Mucosa of stomach (tissue), 1 donor: Measurements from ENCODE around the gene ENPP4.
"Not testable (repeated sequence)": the region's sequence is repeated elsewhere in the genome, so short reads cannot be mapped to it uniquely, and the experiment has no call there.

Experiments
- H3K27me3 ChIP-seq: one replicate; pipeline ENCODE4 v1.7.0; 2013; ENCODE audit warnings: mild to moderate bottlenecking, low read length; ENCODE audit not compliant: control insufficient read depth, insufficient read depth
- H3K36me3 ChIP-seq: one replicate; pipeline ENCODE4 v1.7.0; 2013; ENCODE audit warnings: low read length; ENCODE audit not compliant: control insufficient read depth, insufficient read depth
- H3K4me1 ChIP-seq: one replicate; pipeline ENCODE4 v1.7.0; 2013; ENCODE audit warnings: mild to moderate bottlenecking, low read length; ENCODE audit not compliant: control insufficient read depth, insufficient read depth
- H3K4me3 ChIP-seq: one replicate; pipeline ENCODE4 v1.7.0; 2013; ENCODE audit warnings: low read length
- H3K9ac ChIP-seq: one replicate; pipeline ENCODE4 v1.7.0; 2013; ENCODE audit warnings: mild to moderate bottlenecking, low read length, moderate library complexity
- H3K9me3 ChIP-seq: one replicate; pipeline ENCODE4 v1.7.0; 2013; ENCODE audit warnings: mild to moderate bottlenecking, low read length, moderate library complexity; ENCODE audit not compliant: control insufficient read depth
- donor health status: Pancreatic carcinoma.

ENPP4 gene

GRCh38 chr6:46104209-46104608 lies 25.6 kb upstream of the ENPP4 start:
- Histone ChIP-seq H3K27me3 (no peaks in the 10 kb centered on the region), H3K9me3 (no peaks in the 10 kb centered on the region), H3K4me3 (no peak overlapping the region), H3K4me1 (no peaks in the 10 kb centered on the region), H3K9ac (no peak overlapping the region), H3K36me3 (no peaks in the 10 kb centered on the region)

DNA sequence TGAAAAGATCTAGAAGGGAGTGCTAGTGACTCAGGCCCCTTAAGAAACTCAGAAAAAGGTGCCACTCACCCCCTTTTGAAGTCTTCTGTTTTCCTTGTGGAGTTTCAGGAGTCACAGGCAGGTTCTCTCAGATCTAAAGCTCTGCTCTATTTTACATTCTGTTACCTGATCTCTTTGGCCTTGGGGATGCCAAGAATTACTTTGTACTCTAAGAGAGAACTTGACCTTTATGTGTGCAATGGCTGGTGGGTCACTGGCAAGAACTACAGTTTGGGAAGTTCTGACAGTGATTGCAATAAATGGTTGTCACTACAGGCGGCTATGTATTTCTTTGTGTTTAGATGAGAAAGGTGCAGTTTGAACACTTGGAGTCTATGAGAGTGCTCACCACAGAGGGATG lies 24.2 kb upstream of the ENPP4 start:
- Histone ChIP-seq H3K9ac (no peak overlapping the region), H3K36me3 (no peaks in the 10 kb centered on the region), H3K9me3 (no peaks in the 10 kb centered on the region), H3K27me3 (no peaks in the 10 kb centered on the region), H3K4me1 (no peaks in the 10 kb centered on the region), H3K4me3 (no peak overlapping the region)

GRCh38 chr6:46113370-46113769 lies 16.4 kb upstream of the ENPP4 start:
- H3K4me3 ChIP-seq = no peak overlapping the region
- no peak overlapping the region for H3K9ac ChIP-seq
- no peaks in the 10 kb centered on the region for H3K36me3 ChIP-seq
- no peaks in the 10 kb centered on the region for H3K27me3 ChIP-seq
- peaks cover 8% of the 10 kb centered on the region for H3K4me1 ChIP-seq
- no peaks in the 10 kb centered on the region for H3K9me3 ChIP-seq

DNA sequence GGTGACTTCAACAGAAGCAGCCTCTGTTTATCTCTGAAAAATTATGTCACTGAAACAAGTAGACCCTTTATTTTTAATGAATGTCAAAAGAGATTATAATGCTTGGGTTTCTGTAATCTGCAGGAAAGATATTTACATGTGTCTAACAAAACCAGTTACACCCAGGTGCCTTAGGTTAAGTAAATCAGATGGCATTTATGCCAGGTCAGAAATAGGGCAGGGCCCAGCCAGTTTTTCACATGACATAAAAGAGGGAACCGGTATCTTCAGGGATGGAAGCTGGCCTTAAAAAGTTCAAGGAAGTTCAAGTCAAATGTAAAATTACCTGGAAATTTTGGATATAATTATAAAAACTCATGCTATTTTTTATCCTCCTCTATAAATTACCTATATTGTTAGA lies 14.2 kb upstream of the ENPP4 start:
- no peak overlapping the region for H3K4me3 ChIP-seq
- no peaks in the 10 kb centered on the region for H3K27me3 ChIP-seq
- no peaks in the 10 kb centered on the region for H3K36me3 ChIP-seq
- H3K4me1 ChIP-seq = peaks cover 8% of the 10 kb centered on the region
- no peak overlapping the region for H3K9ac ChIP-seq
- no peaks in the 10 kb centered on the region for H3K9me3 ChIP-seq

- no peaks in the 10 kb centered on the region for H3K27me3 ChIP-seq
- no peaks in the 10 kb centered on the region for H3K9me3 ChIP-seq
- peaks cover 8% of the 10 kb centered on the region for H3K4me1 ChIP-seq
- H3K9ac ChIP-seq = no peak overlapping the region
- H3K4me3 ChIP-seq = no peak overlapping the region
- no peaks in the 10 kb centered on the region for H3K36me3 ChIP-seq
Observed at GRCh38 chr6:46116289-46116688, 13.5 kb upstream of the ENPP4 start.

DNA sequence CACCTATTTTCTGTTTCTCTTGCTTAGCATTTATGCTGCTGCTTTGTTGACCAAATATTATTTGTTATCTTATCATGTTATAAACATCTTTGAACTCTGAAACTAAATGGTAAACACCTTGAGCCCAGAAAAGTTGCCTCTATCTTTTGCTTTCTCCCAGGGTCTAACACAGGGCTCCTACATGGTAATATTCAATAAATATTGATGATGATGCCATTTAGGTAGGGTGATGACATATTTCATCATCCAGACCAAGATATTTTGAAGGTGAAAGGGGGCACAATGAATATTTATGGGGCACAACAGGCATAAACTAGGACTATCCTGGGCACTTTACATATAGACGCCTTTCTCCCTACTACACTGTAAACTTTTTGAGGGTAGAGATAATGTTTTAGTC lies 11.6 kb upstream of the ENPP4 start:
- Histone ChIP-seq H3K9ac (no peak overlapping the region), H3K4me3 (no peak overlapping the region), H3K9me3 (no peaks in the 10 kb centered on the region), H3K36me3 (no peaks in the 10 kb centered on the region), H3K4me1 (peaks cover 5% of the 10 kb centered on the region), H3K27me3 (no peaks in the 10 kb centered on the region)

DNA sequence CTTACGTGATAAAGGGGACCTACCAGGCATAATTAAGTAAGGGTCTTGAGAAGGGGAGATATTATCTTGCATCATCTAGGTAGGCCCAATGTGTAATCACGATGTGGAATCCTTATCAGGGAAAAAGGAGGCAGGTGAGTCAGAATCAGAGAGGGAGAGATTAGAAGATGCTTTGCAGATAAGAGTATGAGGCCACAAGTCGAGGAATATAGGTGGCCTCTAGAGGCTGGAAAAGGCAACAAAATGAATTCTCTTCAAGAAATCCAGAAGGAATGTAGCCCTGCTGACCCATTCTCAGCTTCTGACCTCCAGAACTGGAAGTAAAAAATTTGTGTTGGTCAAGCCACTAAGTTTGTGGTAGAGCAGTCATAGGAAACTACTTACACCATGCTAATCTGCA lies 11.0 kb upstream of the ENPP4 start:
- no peak overlapping the region for H3K4me3 ChIP-seq
- H3K4me1 ChIP-seq = no peaks in the 10 kb centered on the region
- no peaks in the 10 kb centered on the region for H3K27me3 ChIP-seq
- no peak overlapping the region for H3K9ac ChIP-seq
- H3K36me3 ChIP-seq = no peaks in the 10 kb centered on the region
- no peaks in the 10 kb centered on the region for H3K9me3 ChIP-seq

- H3K36me3 ChIP-seq, H3K27me3 ChIP-seq, H3K4me1 ChIP-seq, H3K9me3 ChIP-seq, H3K4me3 ChIP-seq, H3K9ac ChIP-seq: not testable (repeated sequence)
Observed at GRCh38 chr6:46119679-46120078, 10.1 kb upstream of the ENPP4 start.

DNA sequence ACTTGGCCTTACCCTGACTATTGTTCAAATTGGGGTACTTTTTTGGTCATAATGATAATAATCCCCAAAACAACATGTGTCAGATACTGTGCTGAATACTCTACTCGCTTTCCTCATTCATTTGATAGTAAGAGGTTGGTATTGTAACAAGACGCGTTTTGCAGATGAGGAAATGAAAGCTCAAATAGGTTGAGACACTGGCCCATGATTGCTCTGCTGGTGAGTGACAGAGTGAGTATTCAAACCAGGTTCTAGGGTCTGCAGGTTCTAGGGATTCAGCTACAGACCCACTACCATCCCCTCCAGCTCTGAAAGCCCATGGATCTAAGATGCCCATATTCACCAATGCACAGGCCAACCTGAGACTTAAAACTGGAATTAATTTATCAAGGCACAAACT lies 1.3 kb upstream of the ENPP4 start:
- Histone ChIP-seq H3K9ac (no peak overlapping the region), H3K36me3 (no peaks in the 10 kb centered on the region), H3K4me3 (no peak overlapping the region), H3K9me3 (no peaks in the 10 kb centered on the region), H3K4me1 (no peaks in the 10 kb centered on the region), H3K27me3 (no peaks in the 10 kb centered on the region)

DNA sequence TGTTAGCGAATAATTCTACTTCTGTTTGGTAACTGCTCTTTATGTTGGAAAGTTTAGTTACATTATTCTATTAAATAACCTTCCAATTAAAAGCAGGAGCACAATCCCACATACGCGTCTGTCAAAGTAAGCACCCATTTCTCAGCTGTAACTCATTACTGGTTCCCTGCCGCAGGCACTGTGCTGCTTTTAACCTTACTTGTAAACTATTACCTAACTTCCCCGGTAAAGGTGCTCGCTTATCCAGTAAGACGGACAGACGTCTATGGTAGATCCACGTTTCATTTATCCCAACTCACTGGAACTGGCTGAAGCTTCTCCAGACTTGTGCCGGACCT lies 529 bp upstream of the ENPP4 start:
- Histone ChIP-seq H3K9me3 (no peaks in the 10 kb centered on the region), H3K4me1 (no peaks in the 10 kb centered on the region), H3K9ac (peak overlapping the region; percentile 98), H3K36me3 (no peaks in the 10 kb centered on the region), H3K4me3 (peak overlapping the region; percentile 87), H3K27me3 (no peaks in the 10 kb centered on the region)

- Histone ChIP-seq H3K9me3 (no peaks in the 10 kb centered on the region), H3K36me3 (no peaks in the 10 kb centered on the region), H3K4me1 (no peaks in the 10 kb centered on the region), H3K9ac (peak overlapping the region; percentile 98), H3K4me3 (peak overlapping the region; percentile 87), H3K27me3 (no peaks in the 10 kb centered on the region)
Observed at GRCh38 chr6:46130666-46131065, 877 bp downstream of the ENPP4 start.

DNA sequence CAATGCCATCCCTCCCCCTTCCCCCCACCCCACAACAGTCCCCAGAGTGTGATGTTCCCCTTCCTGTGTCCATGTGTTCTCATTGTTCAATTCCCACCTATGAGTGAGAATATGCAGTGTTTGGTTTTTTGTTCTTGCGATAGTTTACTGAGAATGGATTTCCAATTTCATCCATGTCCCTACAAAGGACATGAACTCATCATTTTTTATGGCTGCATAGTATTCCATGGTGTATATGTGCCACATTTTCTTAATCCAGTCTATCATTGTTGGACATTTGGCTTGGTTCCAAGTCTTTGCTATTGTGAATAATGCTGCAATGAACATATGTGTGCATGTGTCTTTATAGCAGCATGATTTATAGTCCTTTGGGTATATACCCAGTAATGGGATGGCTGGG lies 1.5 kb downstream of the ENPP4 start:
- H3K4me1 ChIP-seq, H3K9me3 ChIP-seq, H3K36me3 ChIP-seq, H3K9ac ChIP-seq, H3K4me3 ChIP-seq, H3K27me3 ChIP-seq: not testable (repeated sequence)

DNA sequence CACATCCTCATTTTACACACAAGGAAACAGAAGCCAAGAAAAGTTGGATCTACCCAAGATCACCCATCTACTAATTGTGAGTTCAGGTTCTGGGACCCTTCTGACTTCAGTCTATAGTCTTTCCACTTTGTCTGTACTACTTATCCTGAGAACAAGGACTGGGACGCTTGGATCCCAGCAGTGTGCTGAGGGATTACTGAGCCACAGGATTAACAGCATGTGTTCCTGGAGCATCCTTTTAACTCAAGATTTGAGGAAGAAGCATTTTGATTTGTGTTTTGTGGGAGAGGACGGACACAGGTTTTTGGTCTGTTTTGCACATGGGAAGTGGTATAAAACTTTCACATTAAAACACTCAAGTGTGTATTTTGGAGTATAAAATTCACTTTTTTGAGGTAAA lies 4.4 kb downstream of the ENPP4 start:
- H3K9ac ChIP-seq = no peak overlapping the region
- no peak overlapping the region for H3K4me3 ChIP-seq
- no peaks in the 10 kb centered on the region for H3K4me1 ChIP-seq
- no peaks in the 10 kb centered on the region for H3K36me3 ChIP-seq
- no peaks in the 10 kb centered on the region for H3K27me3 ChIP-seq
- no peaks in the 10 kb centered on the region for H3K9me3 ChIP-seq
